Measurements from ENCODE around the gene YPEL2. TPM values are rescaled to one million over a fixed set of nuclear protein-coding genes. Genes with fewer than 3 reads are reported as not detected.

Gene YPEL2
- total RNA-seq, 2 donors from 2014 or later, result 11.6 to 20.0 TPM

Other genes with a start within 250 kb of the YPEL2 start
- 10 to 100 TPM; 20.9 to 26.8 TPM for gene TRIM37, start 224.8 kb upstream of the YPEL2 start, total RNA-seq
- 10 to 100 TPM; 58.3 to 83.9 TPM for gene SKA2, start 176.5 kb upstream of the YPEL2 start, total RNA-seq
- 10 to 100 TPM; 74.5 to 76.9 TPM for gene PRR11, start 175.9 kb upstream of the YPEL2 start, total RNA-seq
- 10 to 100 TPM; 16.1 to 21.6 TPM for gene SMG8, start 121.6 kb upstream of the YPEL2 start, total RNA-seq
- 1 to 10 TPM; 2.2 to 2.6 TPM for gene GDPD1, start 111.1 kb upstream of the YPEL2 start, total RNA-seq
- 10 to 100 TPM; 23.0 to 44.8 TPM for gene DHX40, start 234.0 kb downstream of the YPEL2 start, total RNA-seq